CD4-positive, alpha-beta T cell treated with Interleukin-12 subunit alpha and Interleukin-12 subunit beta, for 1 hour (primary cell): Measurements from ENCODE around the gene ETV6.
"Not testable (repeated sequence)": the region's sequence is repeated elsewhere in the genome, so short reads cannot be mapped to it uniquely, and the experiment has no call there.

Experiments
- DNase-seq: peaks from one replicate; pipeline ENCODE4 v3.0.0-alpha.2; 2020

ETV6 gene

GRCh38 chr12:11649413-11650285, at the start of gene ETV6:
Gene ETV6 (plus strand): TSS chr12:11649674. CDS start chr12:11650128, 454 bp downstream.
- DNase-seq = peak; percentile 76

- DNase-seq = no peak
Measured at GRCh38 chr12:11600199-11600598, 49.3 kb upstream of the ETV6 start.

GRCh38 chr12:11601647-11602046, 47.8 kb upstream of the ETV6 start:
- DNase-seq = no peak

- DNase-seq = no peak
Measured at GRCh38 chr12:11607313-11608081, 42.0 kb upstream of the ETV6 start.

GRCh38 chr12:11609045-11609444, 40.4 kb upstream of the ETV6 start:
- DNase-seq = no peak

- DNase-seq = no peak
Measured at GRCh38 chr12:11615481-11615880, 34.0 kb upstream of the ETV6 start.

- no peak for DNase-seq
Measured at GRCh38 chr12:11618046-11618445, 31.4 kb upstream of the ETV6 start.

GRCh38 chr12:11621797-11622423, 27.6 kb upstream of the ETV6 start:
- DNase-seq = peak; percentile 43

- no peak for DNase-seq
Measured at GRCh38 chr12:11622876-11623281, 26.6 kb upstream of the ETV6 start.

GRCh38 chr12:11623382-11623781, 26.1 kb upstream of the ETV6 start:
- DNase-seq = no peak

GRCh38 chr12:11624116-11624515, 25.4 kb upstream of the ETV6 start:
- no peak for DNase-seq

- not testable (repeated sequence) for DNase-seq
Measured at GRCh38 chr12:11627709-11628108, 21.8 kb upstream of the ETV6 start.

GRCh38 chr12:11628353-11628752, 21.1 kb upstream of the ETV6 start:
- DNase-seq = no peak

GRCh38 chr12:11630046-11630706, 19.3 kb upstream of the ETV6 start:
- no peak for DNase-seq

GRCh38 chr12:11631288-11631687, 18.2 kb upstream of the ETV6 start:
- no peak for DNase-seq

- DNase-seq = not testable (repeated sequence)
Measured at GRCh38 chr12:11631881-11632280, 17.6 kb upstream of the ETV6 start.

- no peak for DNase-seq
Measured at GRCh38 chr12:11633968-11634367, 15.5 kb upstream of the ETV6 start.

GRCh38 chr12:11635341-11635740, 14.1 kb upstream of the ETV6 start:
- DNase-seq = no peak

GRCh38 chr12:11638315-11638916, 11.1 kb upstream of the ETV6 start:
- no peak for DNase-seq

GRCh38 chr12:11639454-11639853, 10.0 kb upstream of the ETV6 start:
- DNase-seq = no peak

GRCh38 chr12:11641522-11641921, 8.0 kb upstream of the ETV6 start:
- DNase-seq = no peak

- DNase-seq = no peak
Measured at GRCh38 chr12:11642785-11643184, 6.7 kb upstream of the ETV6 start.

GRCh38 chr12:11645391-11645790, 4.1 kb upstream of the ETV6 start:
- no peak for DNase-seq
